Fibroblast of lung (primary cell): Measurements from ENCODE around the gene RUFY3.

Experiments used
- EZH2 ChIP-seq: IDR thresholded peaks from 2 replicates; pipeline ENCODE4 v1.5.1; 2012; ENCODE audit warnings: low read length, control low read depth, mild to moderate bottlenecking; ENCODE audit errors: missing control alignments
- TF ChIP-seq, protein P1 (sequence below), 2 donors: IDR thresholded peaks in 1 of 2; conservative IDR thresholded peaks in 1 of 2; 1 replicate in 1 of 2; 2 replicates in 1 of 2; pipeline ENCODE4 v1.5.1; 2011 to 2012; ENCODE audit warnings: low read length in 2 of 2, control low read depth in 1 of 2, inconsistent platforms in 1 of 2, low read depth in 1 of 2, mild to moderate bottlenecking in 1 of 2

DNA sequence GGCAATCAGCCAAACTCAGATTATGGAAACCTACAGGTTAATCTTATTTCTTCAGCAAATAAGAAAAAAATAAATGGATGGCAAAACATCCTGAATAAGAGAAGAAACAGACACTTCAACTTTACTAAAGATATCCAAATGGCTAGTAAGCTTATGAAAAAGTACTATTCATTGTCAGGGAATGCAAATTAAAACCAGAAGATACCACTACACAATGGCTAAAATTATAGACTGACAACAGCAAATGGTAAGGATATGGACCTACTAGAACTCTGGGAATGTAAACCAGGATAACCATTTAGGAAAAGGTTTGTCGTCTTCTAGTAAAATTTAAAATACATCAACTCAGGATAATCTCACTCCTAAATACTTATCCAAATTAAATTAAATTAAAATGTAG lies 93.6 kb downstream of the RUFY3 start:
- TF ChIP-seq, protein P1, sequence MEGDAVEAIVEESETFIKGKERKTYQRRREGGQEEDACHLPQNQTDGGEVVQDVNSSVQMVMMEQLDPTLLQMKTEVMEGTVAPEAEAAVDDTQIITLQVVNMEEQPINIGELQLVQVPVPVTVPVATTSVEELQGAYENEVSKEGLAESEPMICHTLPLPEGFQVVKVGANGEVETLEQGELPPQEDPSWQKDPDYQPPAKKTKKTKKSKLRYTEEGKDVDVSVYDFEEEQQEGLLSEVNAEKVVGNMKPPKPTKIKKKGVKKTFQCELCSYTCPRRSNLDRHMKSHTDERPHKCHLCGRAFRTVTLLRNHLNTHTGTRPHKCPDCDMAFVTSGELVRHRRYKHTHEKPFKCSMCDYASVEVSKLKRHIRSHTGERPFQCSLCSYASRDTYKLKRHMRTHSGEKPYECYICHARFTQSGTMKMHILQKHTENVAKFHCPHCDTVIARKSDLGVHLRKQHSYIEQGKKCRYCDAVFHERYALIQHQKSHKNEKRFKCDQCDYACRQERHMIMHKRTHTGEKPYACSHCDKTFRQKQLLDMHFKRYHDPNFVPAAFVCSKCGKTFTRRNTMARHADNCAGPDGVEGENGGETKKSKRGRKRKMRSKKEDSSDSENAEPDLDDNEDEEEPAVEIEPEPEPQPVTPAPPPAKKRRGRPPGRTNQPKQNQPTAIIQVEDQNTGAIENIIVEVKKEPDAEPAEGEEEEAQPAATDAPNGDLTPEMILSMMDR (conservative IDR thresholded peaks at IDR 0.05 in 1 of 2, IDR thresholded peaks at IDR 0.05 in 1 of 2; ENCODE audit: low read depth in 1 of 2, low read length in 2 of 2) = no peak
- no peak for TF ChIP-seq EZH2
